DOHH2 (cell line): ENCODE results near the gene GALNT2.

Experiments
- H3F3A ChIP-seq: fragments of 200-600 bp; sonication (generic), shearing (Covaris generic); 2 replicates; pipeline ENCODE4 v1.6.0; 2016; ENCODE audit warnings: antibody characterized with exemption, mild to moderate bottlenecking; ENCODE audit not compliant: control insufficient read depth, insufficient read depth
- H3K27ac ChIP-seq: fragments of 200-600 bp; sonication (generic); 2 replicates; pipeline ENCODE4 v1.5.1; 2014; ENCODE audit warnings: low read depth, mild to moderate bottlenecking, low read length, moderate library complexity
- H3K27me3 ChIP-seq: fragments of 200-600 bp; sonication (generic); 2 replicates; pipeline ENCODE4 v1.6.1; 2014; ENCODE audit warnings: mild to moderate bottlenecking, low read length, mixed read lengths; ENCODE audit not compliant: control insufficient read depth
- H3K36me3 ChIP-seq: fragments of 200-600 bp; sonication (generic); 2 replicates; pipeline ENCODE4 v1.6.1; 2014; ENCODE audit warnings: mild to moderate bottlenecking, low read length, moderate library complexity, mixed read lengths; ENCODE audit not compliant: control insufficient read depth
- H3K4me1 ChIP-seq: fragments of 200-600 bp; sonication (generic); 2 replicates; pipeline ENCODE4 v1.6.1; 2014; ENCODE audit warnings: mild to moderate bottlenecking, low read length, mixed read lengths; ENCODE audit not compliant: control insufficient read depth
- H3K4me2 ChIP-seq: fragments of 200-600 bp; sonication (generic); 2 replicates; pipeline ENCODE4 v1.6.0; 2014; ENCODE audit warnings: mild to moderate bottlenecking, low read length, moderate library complexity
- H3K4me3 ChIP-seq: fragments of 200-600 bp; sonication (generic); 2 replicates; pipeline ENCODE4 v1.5.1; 2014; ENCODE audit warnings: mild to moderate bottlenecking, low read length, mixed read lengths
- H3K79me2 ChIP-seq: fragments of 200-600 bp; sonication (generic); 2 replicates; pipeline ENCODE4 v1.6.1; 2014; ENCODE audit warnings: mild to moderate bottlenecking, low read length, mixed read lengths; ENCODE audit not compliant: control insufficient read depth
- H3K9me2 ChIP-seq: fragments of 200-600 bp; sonication (generic); replicated peaks from 2 replicates; pipeline ENCODE4 v1.6.1; 2014; ENCODE audit warnings: mild to moderate bottlenecking, low read length, mixed read lengths; ENCODE audit not compliant: control insufficient read depth
- H3K9me3 ChIP-seq: fragments of 200-600 bp; sonication (generic); 2 replicates; pipeline ENCODE4 v1.6.1; 2014; ENCODE audit warnings: antibody characterized with exemption, low read length, mixed read lengths; ENCODE audit not compliant: control insufficient read depth, insufficient read depth
- H4K20me1 ChIP-seq: fragments of 200-600 bp; sonication (generic); 2 replicates; pipeline ENCODE4 v1.6.0; 2014; ENCODE audit warnings: low read depth, mild to moderate bottlenecking, antibody characterized with exemption, low read length, moderate library complexity; ENCODE audit not compliant: control insufficient read depth, insufficient read depth
- EZH2phosphoT487 ChIP-seq: fragments of 200-600 bp; sonication (generic); IDR thresholded peaks from 2 replicates; pipeline ENCODE4 v1.6.1; 2017; ENCODE audit warnings: borderline replicate concordance, mild to moderate bottlenecking, antibody characterized with exemption, low read length, moderate library complexity, mixed read lengths
- TF ChIP-seq, protein P1 (sequence below): fragments of 200-600 bp; sonication (generic); IDR thresholded peaks from one replicate; pipeline ENCODE4 v1.5.1; 2014; ENCODE audit warnings: antibody characterized with exemption, mild to moderate bottlenecking, low read depth, low read length; ENCODE audit not compliant: poor library complexity, severe bottlenecking

Gene GALNT2

DNA sequence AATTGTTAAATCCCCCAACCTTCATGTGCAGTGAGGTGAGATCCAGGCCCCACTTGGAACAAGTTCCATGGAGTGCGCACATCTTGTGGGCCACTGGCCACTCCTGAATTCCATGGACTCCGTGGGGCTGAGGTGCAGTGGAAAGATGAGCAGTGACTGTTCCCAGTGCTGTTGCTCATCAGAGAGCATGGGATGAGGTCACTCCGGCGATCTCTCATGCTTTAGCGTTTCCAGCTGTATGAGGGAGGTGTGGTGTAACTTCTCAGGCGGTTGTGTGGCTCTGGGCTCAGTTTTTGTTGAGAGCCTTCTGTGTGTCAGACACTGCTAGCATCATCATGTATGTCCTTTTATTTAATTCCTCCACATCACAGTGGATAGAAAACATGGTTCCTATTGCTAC lies 96.2 kb downstream of the GALNT2 start:
- Histone ChIP-seq H3K4me1 (peaks cover 17% of the 10 kb centered on the region), H3K36me3 (no peaks in the 10 kb centered on the region), H3K79me2 (peaks cover 69% of the 10 kb centered on the region)

DNA sequence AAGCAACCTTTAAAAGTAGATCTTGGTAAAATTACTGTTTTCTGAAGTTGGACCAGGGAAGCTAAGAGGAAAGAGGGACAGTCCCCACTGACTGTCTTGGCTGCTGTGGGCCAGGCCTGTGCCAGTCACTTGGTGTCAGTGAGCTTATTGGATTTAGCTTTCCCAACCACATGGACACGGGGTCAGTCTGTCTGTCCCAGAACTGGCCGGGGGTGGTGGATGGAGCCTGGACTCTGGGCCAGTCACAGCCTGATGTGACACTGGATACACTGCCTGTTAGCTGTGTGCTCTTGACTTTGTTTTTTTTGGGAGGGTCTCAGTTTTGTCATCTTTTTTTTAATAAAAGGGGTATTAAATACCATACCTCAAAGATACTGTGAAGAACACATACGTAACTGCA lies 96.7 kb downstream of the GALNT2 start:
- H3K9me3 ChIP-seq, result no peaks in the 10 kb centered on the region; the same call in 1 of the 2 replicates
- H3K9me2 ChIP-seq, result no peaks in the 10 kb centered on the region
- H3K79me2 ChIP-seq, result peaks cover 72% of the 10 kb centered on the region
- H3F3A ChIP-seq, result no peaks in the 10 kb centered on the region
- H3K27me3 ChIP-seq, result no peaks in the 10 kb centered on the region
- H3K27ac ChIP-seq, result no peak overlapping the region
- no peaks in the 10 kb centered on the region for H4K20me1 ChIP-seq
- TF ChIP-seq EZH2phosphoT487, result no peak
- TF ChIP-seq, protein P1, sequence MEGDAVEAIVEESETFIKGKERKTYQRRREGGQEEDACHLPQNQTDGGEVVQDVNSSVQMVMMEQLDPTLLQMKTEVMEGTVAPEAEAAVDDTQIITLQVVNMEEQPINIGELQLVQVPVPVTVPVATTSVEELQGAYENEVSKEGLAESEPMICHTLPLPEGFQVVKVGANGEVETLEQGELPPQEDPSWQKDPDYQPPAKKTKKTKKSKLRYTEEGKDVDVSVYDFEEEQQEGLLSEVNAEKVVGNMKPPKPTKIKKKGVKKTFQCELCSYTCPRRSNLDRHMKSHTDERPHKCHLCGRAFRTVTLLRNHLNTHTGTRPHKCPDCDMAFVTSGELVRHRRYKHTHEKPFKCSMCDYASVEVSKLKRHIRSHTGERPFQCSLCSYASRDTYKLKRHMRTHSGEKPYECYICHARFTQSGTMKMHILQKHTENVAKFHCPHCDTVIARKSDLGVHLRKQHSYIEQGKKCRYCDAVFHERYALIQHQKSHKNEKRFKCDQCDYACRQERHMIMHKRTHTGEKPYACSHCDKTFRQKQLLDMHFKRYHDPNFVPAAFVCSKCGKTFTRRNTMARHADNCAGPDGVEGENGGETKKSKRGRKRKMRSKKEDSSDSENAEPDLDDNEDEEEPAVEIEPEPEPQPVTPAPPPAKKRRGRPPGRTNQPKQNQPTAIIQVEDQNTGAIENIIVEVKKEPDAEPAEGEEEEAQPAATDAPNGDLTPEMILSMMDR, result no peak
- no peak overlapping the region for H3K4me3 ChIP-seq
- H3K4me1 ChIP-seq, result peaks cover 19% of the 10 kb centered on the region
- H3K36me3 ChIP-seq, result no peaks in the 10 kb centered on the region
- H3K4me2 ChIP-seq, result no peak overlapping the region

More for the DNA sequence above, 96.2 kb downstream of the GALNT2 start:
- Histone ChIP-seq H3K4me2 (no peak overlapping the region), H3F3A (no peaks in the 10 kb centered on the region), H3K4me3 (no peak overlapping the region), H3K27me3 (no peaks in the 10 kb centered on the region), H4K20me1 (no peaks in the 10 kb centered on the region), H3K9me3 (no peaks in the 10 kb centered on the region; the same call in 1 of the 2 replicates), H3K9me2 (no peaks in the 10 kb centered on the region), H3K27ac (no peak overlapping the region)
- no peak for TF ChIP-seq EZH2phosphoT487
- TF ChIP-seq, protein P1, result no peak

DNA sequence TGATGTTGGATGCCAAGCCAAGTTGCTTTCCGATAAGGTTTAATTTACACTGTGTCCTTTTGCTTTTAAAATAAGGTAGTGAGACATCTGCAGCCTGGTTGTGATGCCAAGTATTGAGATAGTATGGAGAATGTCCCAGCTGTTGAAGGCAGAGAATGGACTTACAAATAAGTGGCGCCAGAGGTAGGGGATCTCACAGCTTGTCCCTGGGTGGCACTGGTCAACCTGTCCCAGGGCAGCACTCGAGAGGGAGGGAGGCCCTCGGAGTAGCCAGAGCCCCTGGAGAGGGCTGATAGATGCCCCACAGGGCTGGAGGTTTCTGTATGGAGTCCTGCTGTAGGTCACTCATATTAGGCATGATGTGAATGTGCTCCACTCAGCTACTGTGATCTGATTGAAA lies 98.5 kb downstream of the GALNT2 start:
- Histone ChIP-seq H3K27ac (no peak overlapping the region), H3K4me1 (peaks cover 34% of the 10 kb centered on the region), H3K4me2 (no peak overlapping the region), H3K36me3 (no peaks in the 10 kb centered on the region), H3K4me3 (no peak overlapping the region), H3K79me2 (peaks cover 78% of the 10 kb centered on the region), H4K20me1 (no peaks in the 10 kb centered on the region), H3F3A (no peaks in the 10 kb centered on the region), H3K9me2 (no peaks in the 10 kb centered on the region), H3K27me3 (no peaks in the 10 kb centered on the region), H3K9me3 (no peaks in the 10 kb centered on the region; the same call in 1 of the 2 replicates)
- TF ChIP-seq, protein P1, result no peak
- TF ChIP-seq EZH2phosphoT487, result no peak
